ENCODE data around the gene DAND5.
"Not testable (repeated sequence)": the region's sequence is repeated elsewhere in the genome, so short reads cannot be mapped to it uniquely, and the experiment has no call there.

GRCh38 chr19:12955575-12955974 is 13.8 kb upstream of the DAND5 start:
- not testable (repeated sequence) for TF ChIP-seq POLR2AphosphoS5, POLR2A (IDR thresholded peaks at IDR 0.05; ENCODE audit: low read depth, low read length)

Measured in GM12892 (cell line).